Measurements from ENCODE around the gene RUVBL2.
A peak's percentile ranks its signal among the peaks of the same experiment; 100 is the strongest.
"Not testable (repeated sequence)": the region's sequence is repeated elsewhere in the genome, so short reads cannot be mapped to it uniquely, and the experiment has no call there.

RUVBL2 gene

DNA sequence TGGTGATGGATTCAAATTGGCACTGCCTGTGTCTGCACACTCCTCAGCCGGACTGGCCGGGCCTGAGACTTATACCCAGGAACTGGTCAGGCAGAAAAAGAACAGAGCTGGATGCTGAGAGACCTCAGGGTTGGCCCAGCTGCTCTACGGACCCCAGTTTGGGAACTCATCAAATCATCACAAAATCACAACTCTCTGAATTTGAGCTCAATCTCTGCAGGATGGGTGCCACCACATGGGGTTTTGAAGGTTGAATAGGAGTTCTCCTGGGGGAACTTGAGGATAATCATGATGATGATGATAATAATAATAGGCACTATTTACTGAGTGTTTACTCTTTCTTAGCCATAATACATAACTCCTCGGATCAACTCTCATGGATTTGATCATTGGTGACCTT is 49.0 kb downstream of the RUVBL2 start:
- not testable (repeated sequence) for DNase-seq (ENCODE audit: low read depth, low spot score)

- not testable (repeated sequence) for DNase-seq (ENCODE audit: low read depth, low spot score)
Measured at GRCh38 chr19:49043548-49043947, 49.9 kb downstream of the RUVBL2 start, which contains the start of gene CGB5. Gene CGB5, plus strand, starts transcription at chr19:49043848. Its CDS starts 362 bp downstream, at chr19:49044210.

- DNase-seq (ENCODE audit: low read depth, low spot score) = not testable (repeated sequence)
Measured at GRCh38 chr19:49049011-49049410, 55.3 kb downstream of the RUVBL2 start, which contains the start of gene CGB8. Gene CGB8, minus strand, starts transcription at chr19:49049111. Its CDS starts 372 bp downstream, at chr19:49048739.

DNA sequence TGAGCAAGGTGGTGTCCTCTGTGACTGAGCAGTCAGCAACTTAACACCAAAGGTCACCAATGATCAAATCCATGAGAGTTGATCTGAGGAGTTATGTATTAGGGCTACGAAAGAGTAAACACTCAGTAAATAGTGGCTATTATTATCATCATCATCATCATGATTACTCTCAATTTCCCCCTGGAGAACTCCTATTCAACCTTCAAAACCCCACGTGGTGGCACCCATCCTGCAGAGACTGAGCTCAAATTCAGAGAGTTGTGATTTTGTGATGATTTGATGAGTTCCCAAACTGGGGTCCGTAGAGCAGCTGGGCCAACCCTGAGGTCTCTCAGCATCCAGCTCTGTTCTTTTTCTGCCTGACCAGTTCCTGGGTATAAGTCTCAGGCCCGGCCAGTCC is 56.1 kb downstream of the RUVBL2 start:
- not testable (repeated sequence) for DNase-seq (ENCODE audit: low read depth, low spot score)

DNA sequence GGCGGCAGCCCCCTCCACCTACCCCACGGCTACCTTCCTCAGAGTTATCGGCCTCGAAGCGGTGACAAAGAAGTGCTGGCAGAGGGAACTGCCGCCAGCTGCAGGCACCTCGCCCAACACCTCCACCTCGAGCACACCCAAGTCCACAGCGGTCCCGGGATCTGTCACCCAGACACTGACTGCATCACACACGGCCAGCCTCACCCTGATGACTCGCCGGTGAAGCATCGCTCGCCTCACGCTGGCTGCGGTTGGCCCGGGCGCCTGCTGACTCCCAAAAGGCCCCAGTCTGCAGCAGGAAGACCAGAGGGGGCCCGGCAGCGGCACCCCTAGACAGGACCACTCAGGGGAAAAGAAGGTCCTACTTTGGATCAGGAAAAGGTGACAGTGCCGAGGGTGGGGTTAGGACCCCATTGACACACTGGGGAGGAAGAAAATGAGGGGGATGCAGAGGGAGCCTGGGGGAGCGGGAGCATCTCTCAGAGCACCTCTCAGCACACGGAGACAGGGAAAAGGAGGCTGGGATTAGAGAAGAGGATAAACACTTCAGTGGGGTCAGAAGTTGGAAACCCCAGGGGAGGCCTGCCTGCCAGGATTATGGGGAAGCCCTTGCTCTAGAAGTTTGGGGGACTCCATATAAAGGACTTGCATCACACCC is 56.8 kb downstream of the RUVBL2 start:
- peak; percentile 15 for DNase-seq (ENCODE audit: low read depth, low spot score)

GRCh38 chr19:49056101-49056901 is 62.6 kb downstream of the RUVBL2 start:
- peak; percentile 79 for DNase-seq (ENCODE audit: low read depth, low spot score)

DNA sequence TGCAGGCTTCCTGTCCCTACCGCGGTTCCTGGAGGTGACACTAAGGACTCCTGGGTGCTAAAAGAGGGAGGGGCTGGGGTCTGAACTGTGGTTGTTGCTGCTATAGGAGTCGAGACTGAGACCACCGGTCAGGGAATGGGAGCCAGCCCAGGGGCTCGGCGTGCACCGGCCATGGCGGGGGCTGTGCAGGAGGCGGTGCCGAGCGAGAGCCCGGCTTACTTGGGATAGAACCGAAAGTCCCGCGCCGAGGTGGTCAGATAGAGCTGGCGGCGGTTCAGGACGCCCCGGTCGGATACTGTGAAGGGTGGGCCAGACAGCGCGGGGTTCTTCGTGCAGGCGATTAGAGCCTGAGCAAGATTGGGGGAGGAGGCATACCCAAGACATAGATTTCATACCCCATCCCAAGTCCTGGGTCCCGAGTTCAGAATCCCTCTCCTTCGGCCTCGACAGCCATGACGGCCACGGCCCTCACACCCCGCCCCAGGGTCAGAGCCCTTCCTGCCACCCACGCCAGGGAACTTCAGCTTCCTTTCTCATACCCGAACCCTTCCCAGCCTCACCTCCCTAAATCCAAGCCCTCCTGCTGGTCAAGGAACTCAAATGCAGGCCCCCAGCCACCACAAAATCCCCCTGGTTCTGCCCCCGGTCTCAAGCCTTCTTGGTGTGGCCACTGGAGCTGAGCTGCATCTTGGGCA is 63.4 kb downstream of the RUVBL2 start:
- not testable (repeated sequence) for DNase-seq (ENCODE audit: low read depth, low spot score)

- DNase-seq (ENCODE audit: low read depth, low spot score) = peak; percentile 81
Measured at GRCh38 chr19:49057636-49058234, 64.0 kb downstream of the RUVBL2 start, which contains the start of gene CGB7. Gene CGB7, minus strand, starts transcription at chr19:49057749. Its CDS starts 2,374 bp downstream, at chr19:49055375.

GRCh38 chr19:49058562-49058961 is 64.9 kb downstream of the RUVBL2 start:
- peak; percentile 27 for DNase-seq (ENCODE audit: low read depth, low spot score)

DNA sequence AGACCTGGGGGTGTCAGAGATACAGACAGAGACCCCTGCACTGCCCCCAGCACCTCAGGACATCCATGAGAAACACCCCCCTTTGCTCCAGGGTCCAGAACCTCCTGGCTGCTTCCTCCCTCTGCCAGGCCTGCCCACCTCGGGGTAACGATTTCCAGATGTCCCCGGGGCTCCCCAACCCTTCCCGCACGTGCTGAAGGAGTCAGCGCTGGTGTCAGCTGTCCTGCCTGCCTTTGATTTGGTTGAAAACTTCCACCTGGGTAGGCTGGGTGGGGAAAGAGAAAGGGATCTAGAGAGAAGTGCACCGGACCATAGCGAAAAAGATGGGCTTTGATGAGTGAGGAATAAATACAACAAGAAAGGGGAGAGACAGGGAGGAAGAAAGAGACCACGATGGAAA is 65.4 kb downstream of the RUVBL2 start:
- no peak for DNase-seq (ENCODE audit: low read depth, low spot score)

GRCh38 chr19:49061000-49061399 is 67.3 kb downstream of the RUVBL2 start:
- no peak for DNase-seq (ENCODE audit: low read depth, low spot score)

GRCh38 chr19:49061445-49061844 is 67.8 kb downstream of the RUVBL2 start:
- no peak for DNase-seq (ENCODE audit: low read depth, low spot score)

DNA sequence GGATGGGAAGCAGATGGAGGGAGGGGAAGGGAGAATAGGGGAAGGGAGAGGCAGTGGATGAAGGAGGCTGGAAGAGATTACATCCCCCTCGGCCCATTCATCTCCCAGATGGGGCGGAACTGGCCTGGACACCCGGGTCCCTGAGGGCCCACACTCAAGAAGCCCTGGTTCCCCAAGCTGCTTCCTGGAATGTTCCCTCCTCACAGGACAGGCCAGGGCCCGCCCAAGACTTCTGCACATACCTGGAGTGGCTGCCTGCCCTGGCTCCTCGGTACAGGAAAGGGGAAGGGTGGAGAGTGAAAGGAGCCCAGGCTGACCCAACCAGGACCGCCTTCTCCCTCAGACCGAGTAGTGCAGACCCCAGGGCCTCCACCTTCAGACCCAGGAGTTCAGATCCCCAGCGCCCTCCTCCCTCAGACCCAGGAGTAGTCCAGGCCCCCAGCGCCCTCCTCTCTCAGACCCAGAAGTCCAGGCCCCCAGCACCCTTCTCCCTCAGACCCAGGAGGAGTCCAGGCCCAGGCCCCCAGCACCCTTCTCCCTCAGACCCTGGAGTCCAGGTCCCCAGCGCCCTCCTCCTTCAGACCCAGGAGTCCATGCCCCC is 70.4 kb downstream of the RUVBL2 start:
- DNase-seq (ENCODE audit: low read depth, low spot score) = peak; percentile 49

- DNase-seq (ENCODE audit: low read depth, low spot score) = peak; percentile 56
Measured at GRCh38 chr19:49064768-49065611, 71.3 kb downstream of the RUVBL2 start, which contains the start of gene NTF4. Gene NTF4, minus strand, starts transcription at chr19:49064818. Its CDS starts 2,821 bp downstream, at chr19:49061997.

Data from ELF-1 (cell line).